Keratinocyte (primary cell): ENCODE measurements around the gene ADGRD1.

Source experiments
- CTCF ChIP-seq, 3 experiments: IDR thresholded peaks in 1 of 3; conservative IDR thresholded peaks in 1 of 3; optimal IDR thresholded peaks in 1 of 3; 2 replicates in 2 of 3; 3 replicates in 1 of 3; pipeline versions ENCODE3 to v1.5.1; 2011; ENCODE audit warnings: low read length in 3 of 3, mild to moderate bottlenecking in 3 of 3, moderate library complexity in 2 of 3, control low read depth in 1 of 3, inconsistent platforms in 1 of 3; ENCODE audit not compliant: insufficient read depth in 2 of 3; ENCODE audit errors: extremely low read depth in 1 of 3
- EZH2 ChIP-seq: IDR thresholded peaks from one replicate; pipeline ENCODE4 v1.6.1; 2012; ENCODE audit warnings: inconsistent platforms, mild to moderate bottlenecking, low read length, moderate library complexity

DNA sequence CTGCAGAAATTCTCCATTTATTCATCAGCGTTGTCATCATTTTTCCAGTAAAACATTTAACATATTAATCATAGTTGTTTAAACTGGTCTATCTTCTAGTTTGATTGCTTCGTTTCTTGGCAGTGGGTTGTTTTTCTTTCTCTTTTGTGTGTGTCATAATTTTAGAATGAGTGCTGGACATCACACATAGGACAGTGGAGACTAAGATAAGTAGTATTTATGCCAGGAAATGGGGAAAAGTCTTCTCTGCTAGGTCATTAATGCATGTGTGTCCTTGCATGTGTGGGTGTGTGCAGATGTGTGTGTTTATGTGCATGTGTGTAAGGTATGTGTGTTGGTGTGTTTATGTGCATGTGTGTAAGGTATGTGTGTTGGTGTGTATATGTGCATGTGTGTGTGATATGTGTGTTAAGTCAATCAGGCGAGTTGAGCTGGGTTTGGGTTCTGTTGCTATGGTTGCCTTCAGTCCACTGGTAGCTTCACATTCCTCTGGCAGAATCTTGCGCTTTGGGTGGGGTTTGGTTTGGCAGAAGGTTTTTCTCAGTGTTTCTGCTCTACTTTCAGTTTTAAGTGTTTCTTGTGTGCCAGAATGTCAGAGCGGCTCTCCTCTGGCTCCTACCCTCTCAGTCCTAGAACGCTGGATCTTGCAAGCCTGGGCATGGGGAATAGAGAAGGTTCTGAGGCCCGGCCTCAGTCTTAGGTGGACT, 7.8 kb upstream of the ADGRD1 start:
- TF ChIP-seq CTCF (optimal IDR thresholded peaks at IDR 0.05 in 1 of 3, IDR thresholded peaks at IDR 0.05 in 1 of 3, conservative IDR thresholded peaks at IDR 0.05 in 1 of 3; ENCODE audit: extremely low read depth in 1 of 3, insufficient read depth in 2 of 3, low read length in 3 of 3): no peak
- TF ChIP-seq EZH2: no peak
